ENCODE results near the gene CDON.
A peak's percentile ranks its signal among the peaks of the same experiment; 100 is the strongest.

CDON gene

DNA sequence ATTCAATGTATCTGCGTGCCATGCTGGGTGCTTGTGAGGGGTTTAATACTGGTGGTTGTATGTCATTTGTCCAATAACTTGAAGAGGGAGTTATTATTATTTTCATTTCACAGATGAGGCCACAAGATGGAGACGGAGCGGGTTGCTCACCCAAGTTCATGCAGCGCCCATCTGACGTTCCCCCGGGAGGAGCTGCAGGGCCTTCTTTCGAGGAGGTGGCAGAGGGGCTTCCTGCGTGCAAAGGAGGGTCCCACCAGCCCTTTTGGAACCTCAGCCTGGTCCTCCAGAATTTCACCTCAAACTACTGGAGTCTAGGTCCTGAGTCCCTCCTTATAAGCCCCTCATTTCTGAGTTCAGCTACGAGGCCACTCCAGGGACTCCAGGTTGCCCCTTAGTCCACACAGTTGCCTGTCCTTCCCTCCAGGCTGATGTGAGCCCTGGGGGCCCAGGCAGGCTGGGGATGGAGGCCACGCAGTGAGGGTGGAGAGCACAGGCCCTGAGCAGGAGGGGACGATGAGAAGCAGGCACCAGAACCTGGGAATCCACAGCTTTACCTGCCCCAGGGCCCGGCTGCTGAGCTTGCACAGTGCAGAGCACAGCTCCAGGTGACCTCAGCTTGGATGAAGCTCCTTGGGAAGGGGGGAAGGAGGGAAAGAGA is 119.8 kb downstream of the CDON start:
- no peak for DNase-seq

DNA sequence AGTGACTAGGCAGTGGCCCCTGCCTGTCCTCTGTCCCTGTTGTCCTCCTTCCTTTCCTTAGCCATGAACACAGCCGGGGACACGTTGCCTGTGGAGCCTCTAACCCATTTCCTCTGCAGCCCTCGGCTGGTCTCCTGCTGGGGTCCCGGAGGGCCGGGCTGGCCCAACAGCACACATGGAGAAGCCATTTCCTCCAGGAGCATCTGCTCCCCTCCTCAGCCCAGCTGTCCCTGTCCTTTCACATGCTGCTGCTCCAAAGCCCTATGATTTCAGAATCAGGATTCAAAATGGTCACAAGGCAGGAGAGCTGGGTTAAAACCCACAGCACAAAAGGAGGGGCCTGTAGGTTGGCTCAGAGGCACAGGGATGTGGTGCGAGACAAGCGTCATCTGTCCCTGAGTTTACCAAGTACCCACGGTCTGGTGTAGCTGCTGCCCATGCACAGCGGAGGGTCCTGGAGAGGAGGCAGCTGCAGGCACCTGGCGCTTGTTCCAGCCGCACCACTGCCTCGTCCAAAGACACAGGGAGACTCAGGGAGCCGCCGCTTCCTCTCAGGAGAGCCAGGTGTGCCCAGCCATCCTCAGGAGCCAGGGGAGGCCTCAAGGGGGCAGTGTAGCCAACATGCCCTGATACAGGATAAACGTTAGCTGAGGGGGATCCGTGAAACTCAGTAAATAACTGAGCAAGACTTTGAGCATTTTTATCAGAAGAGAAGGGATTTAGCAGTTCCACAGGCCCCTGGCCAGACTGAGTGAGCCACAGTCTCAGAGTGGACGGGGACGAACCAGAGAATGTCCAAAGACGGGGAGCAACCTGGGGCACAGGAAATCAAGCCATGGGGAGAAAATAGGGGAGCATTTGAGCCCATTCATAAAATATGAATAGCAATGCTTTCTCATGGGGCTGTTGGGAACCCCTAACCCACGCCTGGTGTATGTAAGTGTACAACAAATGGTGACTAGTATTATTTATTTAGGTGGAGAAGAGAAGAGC is 120.8 kb downstream of the CDON start:
- peak; percentile 83 to 95 (median 86) for DNase-seq

DNA sequence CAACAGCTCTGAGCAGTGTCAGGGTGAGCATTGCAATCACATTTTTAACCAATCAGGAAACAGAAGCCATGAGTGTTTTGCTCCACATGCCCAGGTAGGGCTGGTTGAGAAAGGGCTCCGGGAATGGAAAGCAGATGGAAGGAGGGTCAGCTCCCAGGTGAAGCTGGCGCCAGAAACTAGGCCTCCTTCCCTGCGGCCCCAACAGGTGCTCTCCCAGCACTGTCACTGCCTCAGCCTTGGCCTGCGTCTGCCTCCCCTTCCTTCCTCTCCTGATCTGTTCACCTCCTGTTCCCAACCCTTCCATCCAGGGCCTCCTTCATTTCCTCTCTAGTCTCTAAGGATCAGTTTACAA is 121.4 kb downstream of the CDON start:
- DNase-seq = no peak

DNA sequence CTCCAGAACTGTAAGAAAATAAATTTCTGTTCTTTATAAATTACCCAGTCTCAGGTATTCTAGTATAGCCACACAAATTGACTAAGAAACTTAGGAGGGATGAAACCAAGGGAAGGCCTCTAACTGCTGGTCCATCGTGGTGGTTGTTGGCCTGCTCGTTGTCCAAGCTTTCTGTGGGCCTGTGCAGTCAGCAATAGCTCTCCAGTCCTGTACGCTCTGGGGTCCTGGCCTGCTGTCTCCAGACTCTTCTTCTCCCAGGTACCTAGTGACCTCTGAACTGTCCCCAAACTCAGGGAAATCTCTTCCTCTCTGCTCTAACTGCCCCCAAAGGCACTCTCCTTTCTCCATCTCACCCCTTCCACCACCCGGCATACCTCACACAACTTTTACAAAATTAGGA is 122.5 kb downstream of the CDON start:
- DNase-seq = no peak

DNA sequence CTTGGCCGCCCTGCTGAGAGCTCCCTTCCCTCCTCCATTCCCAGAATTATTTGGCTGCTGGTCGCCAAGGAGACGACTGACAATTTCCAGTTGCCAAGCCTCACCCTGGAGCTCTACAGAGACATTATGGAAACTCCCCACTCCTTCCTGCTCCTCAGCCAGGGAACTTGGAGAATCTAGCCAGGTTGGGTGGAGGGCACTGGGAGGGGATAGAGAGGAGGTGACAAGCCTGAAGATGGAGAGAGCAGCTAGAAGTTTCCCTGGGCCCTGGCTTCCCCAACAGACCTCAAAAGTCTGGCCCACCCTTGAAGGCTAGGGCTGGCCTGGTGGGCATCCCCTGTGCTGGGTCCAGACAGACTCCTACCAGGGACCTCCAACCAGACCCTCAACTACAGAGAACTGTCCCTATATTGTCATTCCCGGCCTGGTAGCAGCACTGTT is 123.6 kb downstream of the CDON start:
- peak in 2 of 3 experiments; percentile 7 to 54 for DNase-seq

DNA sequence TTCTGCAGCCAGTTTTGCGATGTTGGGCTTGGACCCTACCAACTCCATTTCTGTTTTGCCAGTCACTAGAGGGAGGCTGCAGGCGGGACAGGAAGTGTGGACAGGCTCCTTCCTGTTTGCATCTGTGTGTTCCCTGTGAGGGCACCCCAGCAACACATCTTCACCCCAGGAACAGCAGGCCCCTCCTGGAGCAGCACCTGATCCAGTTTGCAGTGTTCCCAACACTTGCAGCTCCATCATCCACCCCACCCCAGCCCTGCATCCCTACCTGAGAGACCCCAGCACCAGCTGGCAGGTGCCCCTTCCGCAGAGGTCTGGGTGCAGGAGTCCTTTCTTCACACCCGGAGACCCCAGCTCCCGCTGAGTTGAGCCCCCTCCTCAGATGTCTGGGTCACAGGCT is 124.2 kb downstream of the CDON start:
- no peak for DNase-seq

DNA sequence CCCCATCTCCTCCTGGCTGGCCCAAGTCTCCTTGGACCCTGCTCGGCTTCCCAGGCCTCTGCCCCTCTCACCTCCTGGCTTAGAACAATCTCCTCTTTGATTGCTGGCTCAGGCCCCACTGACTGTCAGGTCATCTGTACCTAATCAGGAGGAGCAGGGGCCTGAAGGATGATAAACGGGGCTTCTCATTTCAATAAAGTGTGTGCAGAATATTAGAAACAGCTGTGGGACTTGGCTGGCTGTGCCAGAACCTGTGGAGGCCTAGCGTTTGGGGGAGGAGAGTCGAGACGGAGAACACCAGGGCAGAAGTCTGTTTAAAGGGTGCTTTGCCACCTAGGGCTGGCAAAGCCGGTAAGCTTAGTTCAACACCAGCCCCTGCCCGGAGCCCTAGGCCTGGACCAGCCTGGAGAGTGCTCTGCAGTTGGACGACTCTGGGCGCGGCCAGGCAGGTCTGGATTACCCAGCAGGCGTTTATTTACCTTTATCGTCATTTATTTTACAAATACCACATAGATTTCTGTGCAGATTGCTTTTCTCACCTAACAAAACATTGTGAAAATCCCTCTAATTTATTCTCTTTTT is 127.0 kb downstream of the CDON start:
- no peak for DNase-seq

DNA sequence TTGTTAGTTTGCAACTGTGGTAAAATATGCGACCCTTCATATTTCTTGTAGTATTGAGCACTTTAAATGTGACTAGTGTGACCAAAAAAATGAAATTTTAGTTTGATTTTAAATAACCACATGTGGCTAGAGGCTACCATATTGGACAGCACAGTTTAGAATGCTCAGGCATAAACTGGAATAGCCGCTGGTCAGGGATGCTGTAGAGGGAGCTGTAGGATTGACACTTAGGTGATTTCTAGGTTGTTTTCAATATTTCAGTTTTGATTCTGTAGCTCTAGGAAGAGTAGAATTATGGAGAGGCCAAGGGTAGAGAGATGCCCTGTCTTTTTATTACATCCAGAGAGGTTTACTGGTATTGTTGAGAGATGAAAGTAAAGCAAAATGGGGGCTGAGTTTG is 127.6 kb downstream of the CDON start:
- DNase-seq = no peak

DNA sequence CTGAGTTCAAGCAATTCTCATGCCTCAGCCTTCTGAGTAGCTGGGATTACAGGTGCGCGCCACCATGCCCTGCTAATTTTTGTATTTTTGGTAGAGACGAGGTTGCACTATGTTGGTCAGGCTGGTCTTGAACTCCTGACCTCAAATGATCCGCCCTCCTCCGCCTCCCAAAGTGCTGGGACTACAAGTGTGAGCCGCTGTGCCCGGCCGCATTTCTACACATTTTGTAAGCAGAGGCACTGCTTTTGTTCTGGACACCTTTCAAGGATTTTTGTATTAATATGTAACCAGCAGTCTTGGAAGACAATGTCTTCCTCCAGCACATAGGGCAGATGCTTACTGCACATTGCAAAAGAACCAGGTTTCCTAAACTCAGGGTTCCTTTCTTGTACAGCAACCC is 128.2 kb downstream of the CDON start:
- no peak for DNase-seq

DNA sequence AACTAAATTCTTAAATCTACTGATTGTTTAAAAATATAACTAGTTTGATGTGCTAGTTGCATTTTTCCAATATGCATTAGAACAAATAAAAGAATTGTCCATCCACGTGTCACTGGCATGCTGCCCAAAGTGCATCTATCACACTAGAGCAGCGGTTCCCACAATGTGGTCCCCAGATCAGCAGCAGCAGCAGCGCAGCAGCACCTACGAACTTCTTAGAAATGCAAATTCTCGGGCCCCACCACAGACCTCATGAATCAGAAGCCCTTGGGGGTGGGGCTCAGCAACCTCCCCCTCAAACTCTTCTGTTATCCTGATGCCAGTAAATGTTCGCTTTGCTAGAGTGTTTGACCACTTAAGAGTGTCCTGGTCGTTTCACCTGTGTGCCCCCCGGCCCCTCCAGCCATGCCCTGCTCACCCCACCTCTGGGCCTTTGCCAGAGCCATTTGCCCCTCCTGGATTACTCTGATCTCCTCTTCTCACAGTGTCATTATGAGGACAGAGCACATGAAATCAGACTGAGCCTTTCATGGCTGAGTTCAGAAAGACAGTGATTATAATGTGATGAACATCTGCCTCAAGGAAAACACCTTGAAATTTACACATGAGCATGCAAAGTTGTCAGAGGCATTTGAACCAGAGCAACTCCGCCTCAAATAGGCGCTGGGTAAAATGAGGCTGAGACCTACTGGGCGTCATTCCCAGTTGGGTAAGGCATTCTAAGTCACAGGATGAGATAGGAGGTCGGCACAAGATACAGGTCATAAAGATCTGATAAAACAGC is 129.4 kb downstream of the CDON start:
- DNase-seq = no peak

DNA sequence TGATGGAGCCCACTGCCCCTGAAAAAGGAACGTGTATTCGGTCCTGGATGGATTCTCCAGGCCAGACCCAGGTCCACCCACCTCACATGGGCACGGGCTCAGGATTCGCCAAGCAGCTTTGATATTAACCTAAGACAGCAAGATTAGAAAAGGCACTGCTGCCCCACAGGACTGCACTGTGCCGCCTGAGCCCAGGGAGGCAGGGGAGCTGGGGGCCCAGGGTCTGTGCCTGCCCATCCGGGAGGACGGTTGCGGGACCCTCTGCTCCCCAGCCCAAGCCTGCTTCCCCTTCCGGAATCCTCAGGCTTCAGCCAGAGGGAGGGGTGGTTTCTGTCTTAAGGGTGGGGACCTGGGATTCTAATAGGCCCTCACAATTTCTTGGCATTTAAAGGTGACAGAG is 130.4 kb downstream of the CDON start:
- DNase-seq = no peak

DNA sequence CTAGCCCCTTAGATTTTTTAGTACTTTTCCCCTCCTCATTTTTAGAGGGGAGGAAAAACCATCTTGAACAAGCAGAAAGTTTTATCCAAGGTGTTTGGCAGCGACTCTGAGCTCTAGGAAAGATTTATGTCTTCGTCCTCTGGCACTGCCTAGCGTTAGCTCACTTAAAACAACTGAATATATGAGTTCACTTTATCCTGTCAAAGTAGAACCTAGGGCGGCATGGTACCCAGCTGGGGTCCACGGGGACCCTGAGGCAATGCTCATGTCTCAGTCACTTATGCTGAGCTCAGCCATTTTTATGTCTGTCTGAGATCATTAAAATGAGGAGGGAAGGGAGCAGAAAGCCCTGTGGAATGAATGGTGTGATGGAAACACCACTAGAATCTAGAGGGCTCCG is 131.0 kb downstream of the CDON start:
- no peak for DNase-seq

DNA sequence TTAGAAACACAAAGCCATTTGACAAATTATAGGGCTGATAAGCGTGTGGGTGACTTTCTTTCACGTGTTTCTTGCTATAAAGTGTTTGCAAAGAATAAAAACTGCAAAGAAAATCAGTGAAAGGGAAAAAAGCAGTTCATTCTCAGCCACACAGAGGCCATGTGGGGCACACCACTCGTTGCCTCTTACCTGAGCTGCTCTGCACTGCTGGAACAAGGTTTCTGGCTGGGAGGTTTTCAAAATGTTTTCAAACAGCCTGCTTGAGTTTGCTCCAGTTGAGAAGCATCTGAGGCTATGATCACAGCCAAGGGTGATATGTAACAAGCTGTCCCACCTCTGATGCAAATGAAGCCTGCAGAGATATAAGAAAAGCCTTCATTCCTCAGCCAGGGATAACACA is 131.6 kb downstream of the CDON start:
- no peak for DNase-seq

DNA sequence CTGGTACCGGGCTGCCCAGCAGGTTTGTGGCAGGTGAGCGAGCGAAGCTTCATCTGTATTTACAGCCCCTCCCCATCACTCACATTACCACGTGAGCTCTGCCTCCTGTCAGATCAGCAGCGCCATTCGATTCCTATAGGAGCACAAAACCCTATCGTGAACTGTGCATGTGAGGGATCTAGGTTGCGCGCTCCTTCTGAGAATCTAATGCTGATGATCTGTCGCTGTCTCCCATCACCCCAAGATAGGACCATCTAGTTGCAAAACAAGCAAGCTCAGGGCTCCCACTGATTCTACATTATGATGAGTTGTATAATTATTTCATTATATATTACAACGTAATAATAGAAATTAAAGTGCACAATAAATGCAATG is 132.6 kb downstream of the CDON start:
- DNase-seq = no peak

DNA sequence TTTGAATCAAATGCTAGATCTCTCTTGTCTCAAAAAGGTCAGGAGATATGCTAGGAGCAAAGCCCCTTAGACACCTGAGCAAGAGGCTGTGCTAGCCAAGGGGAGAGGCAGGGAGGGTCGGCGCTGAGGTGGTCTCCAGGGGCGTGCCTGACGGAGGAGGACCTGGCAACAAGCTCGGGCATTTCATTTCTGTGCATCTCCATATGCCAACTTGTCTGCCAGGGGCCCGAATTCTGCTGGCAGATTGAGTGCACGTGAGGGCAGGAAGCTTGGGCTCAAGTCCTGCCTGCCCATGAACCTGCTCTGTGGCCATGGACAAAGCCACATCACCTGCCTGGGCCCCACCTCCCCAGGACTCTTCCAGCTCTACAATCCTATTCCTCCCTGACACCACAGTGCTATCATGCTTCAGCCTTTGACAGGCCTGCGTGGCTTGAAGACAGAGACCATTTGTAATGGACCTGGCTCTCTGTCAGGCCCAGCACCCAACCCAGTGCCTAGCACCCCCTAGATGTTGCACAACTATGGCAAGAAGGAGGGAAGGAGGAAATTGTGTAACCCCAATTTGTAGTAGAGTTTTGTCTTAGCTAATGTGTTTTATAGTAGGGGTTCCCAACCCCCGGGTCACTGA is 133.1 kb downstream of the CDON start:
- DNase-seq = no peak

DNA sequence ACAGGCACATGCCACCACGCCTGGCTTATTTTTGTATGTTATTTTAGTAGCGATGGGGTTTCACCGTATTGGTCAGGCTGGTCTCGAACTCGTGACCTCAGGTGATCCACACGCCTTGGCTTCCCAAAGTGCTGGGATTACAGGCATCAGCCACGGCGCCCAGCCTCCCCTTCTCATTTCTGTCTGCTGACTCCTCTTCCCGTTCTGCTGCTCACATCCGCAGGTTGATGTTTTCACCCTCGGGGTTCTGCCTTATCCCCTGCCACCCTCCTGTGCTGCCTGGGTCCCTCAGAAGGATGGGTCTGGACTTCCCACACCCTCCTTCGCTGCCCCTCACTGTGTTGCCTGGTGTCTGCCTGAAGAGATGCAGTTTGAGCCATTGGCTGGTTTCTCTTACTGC is 136.0 kb downstream of the CDON start:
- no peak for DNase-seq

DNA sequence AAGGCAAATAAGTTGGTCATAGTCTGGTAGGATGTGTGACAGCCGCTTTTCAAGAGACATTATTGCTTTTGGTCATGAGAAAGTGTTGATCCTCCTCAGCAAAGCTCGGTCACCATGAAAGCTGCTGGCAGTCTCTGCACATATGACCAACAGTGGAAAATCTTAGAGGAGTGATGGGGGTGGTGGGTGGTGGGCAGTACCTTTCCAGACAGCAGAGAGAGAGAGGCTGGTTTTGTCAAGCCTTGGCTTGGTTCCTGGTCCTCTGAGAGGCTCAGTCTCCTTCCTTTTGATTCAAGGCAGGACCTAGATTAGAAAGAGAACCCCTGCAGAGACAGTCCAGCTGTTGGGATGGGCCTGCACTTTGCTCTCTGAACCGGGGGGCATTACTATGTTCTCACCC is 136.9 kb downstream of the CDON start:
- no peak for DNase-seq

DNA sequence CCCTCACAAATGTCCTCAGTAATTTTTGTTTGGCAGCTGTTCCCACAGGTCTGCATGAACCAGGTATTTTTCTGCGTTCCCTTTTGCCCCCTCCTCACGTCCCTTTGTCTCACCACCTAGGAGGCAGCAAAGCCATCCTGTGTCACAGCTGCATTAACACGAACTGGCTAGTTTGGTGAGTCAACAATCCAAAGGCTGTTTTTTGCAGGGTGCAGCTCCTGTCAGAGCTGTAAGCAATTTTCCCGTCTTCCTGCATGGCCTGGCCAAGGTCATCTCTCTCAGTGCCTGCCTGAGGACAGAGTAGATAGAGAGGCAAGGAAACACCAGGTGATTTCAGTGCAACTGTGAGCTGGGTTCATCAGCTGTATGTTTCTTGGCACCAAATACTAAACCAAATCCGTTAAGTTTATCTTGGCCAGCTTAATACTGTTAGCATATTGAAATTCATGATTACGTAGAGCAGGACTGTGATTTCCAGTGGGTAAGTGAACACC is 137.4 kb downstream of the CDON start:
- no peak for DNase-seq

DNA sequence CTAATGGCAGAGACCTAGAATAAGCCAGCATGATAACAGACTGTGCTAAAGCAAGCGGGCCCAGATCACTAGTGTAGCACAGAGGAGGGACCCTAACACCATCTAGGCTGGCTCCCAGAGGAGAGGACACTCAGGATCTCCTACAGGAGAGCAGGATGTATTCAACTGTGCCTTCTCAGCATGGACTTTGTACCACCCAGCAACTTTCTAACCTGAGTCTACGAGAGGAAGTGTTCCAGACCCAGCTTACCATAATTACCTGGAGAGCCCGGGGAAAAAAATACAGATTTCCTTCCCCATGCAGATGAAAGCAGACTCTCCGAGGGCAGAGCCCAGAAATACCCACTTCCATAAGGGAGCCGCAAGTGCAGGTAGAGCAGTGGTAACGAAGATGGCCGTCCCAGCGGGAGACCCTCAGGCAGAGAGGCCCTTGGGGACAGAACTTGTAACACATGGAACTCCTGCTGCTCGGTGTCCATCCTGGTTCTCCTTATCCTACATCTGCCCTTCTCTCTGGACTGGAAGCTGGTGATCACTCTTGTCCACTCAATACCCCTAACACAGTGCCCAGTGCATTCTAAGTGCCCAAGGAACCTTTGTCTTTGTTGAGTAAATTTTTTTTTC is 138.2 kb downstream of the CDON start:
- no peak for DNase-seq

DNA sequence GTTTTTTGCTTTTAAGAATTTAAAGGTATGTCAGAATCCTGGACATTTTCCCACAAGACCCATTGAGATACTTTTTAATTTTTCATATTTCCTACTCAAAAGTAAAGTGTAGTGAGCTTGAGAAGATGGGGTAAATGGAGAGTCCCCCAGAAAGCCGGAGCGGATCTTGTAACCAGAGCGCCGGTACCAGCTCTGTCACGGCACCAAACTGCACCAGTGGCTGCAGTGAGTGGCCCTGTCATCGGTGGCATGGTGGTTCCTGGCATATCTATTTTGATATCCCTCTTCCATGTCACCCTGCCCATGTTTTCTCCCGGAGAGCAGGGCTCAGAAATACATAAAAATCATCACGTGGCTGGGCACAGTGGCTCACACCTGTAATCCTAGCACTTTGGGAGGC is 139.0 kb downstream of the CDON start:
- DNase-seq = no peak

DNA sequence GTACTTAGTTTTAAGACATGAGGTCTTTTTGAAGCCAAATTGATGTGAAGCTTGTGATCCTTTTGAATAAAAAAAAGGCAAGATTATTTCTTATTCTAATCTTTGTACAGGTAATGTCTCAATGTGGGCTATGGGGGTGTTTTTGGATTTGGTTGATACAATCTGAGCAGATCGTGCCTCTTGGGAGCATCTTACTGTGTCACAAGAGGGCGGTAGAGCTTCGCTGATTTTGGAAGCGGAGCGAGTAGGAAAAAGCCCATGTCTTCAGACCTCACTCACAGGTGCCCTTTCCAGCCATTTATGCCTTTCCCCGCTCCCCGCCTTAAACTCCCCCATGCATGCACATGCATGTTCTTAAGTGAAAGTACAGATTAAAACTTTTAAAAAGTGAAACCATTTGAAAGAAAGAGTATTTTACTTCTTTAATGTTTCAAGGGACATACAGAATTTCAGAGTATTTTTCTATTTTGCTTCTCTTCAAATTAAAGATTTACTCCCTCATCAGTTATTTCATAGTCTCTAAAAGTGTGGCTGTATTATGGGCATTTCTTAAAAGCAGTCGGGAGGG is 139.6 kb downstream of the CDON start:
- peak; percentile 48 to 87 (median 79) for DNase-seq

DNA sequence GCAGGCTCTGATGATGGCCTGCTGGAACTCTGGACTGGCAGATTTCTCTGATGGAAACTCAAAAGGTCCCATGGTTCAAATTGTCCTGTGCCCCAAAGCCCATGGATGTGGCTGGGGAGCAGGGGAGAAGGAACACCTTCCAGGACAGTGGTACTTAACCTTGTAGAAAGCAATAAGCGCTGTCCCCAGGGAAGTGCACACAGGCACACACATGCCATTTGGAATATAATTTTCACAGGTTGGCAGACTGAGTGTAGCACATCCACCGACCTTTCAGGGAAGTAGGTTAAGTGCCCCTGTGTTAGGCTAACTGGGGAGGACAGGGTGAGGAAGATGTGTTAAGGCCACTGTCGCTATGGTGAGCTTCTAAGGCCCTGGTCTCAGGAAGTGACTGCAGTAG is 140.5 kb downstream of the CDON start:
- DNase-seq = no peak
